Kidney epithelial cell (primary cell): Measurements from ENCODE around the gene CKB. TPM values are rescaled to one million over a fixed set of nuclear protein-coding genes. Genes with fewer than 3 reads are reported as not detected.

Source experiments
- DNase-seq: peaks from one replicate; pipeline ENCODE4 v3.0.0-alpha.2; 2010; ENCODE audit warnings: low read depth
- H3K27me3 ChIP-seq: 2 replicates; pipeline ENCODE4 v1.6.0; 2011; ENCODE audit warnings: low read length; ENCODE audit not compliant: control insufficient read depth, insufficient read depth
- H3K36me3 ChIP-seq: 2 replicates; pipeline ENCODE4 v1.5.1; 2011; ENCODE audit warnings: low read length; ENCODE audit not compliant: control insufficient read depth, insufficient read depth
- H3K4me3 ChIP-seq: 2 replicates; pipeline ENCODE4 v1.5.1; 2011; ENCODE audit warnings: low read depth, mild to moderate bottlenecking, control low read depth, low read length
- CTCF ChIP-seq: IDR thresholded peaks from 2 replicates; pipeline ENCODE4 v1.5.1; 2011; ENCODE audit warnings: mild to moderate bottlenecking, moderate library complexity, low read length, control low read depth, inconsistent platforms; ENCODE audit not compliant: insufficient read depth, poor library complexity, severe bottlenecking
- total RNA-seq: library from RNA; depleted of rRNA; stranded (reverse); fragments of >200 nt; gene quantifications from 2 replicates; pipeline ENCODE4 v1.2.3, GENCODE V29; 2015

The CKB gene
- total RNA-seq, 1 donor from 2014 or later, result 78.7 TPM

- DNase-seq, result no peak
- no peak for TF ChIP-seq CTCF
- no peak overlapping the region for H3K4me3 ChIP-seq
These were observed 1.6 kb upstream of the CKB start for GRCh38 chr14:103524002-103524935.

GRCh38 chr14:103523575-103523954 lies 935 bp upstream of the CKB start:
- H3K36me3 ChIP-seq, result no peaks in the 10 kb centered on the region
- H3K4me3 ChIP-seq, result no peak overlapping the region
- DNase-seq, result no peak
- TF ChIP-seq CTCF, result no peak
- H3K27me3 ChIP-seq, result peaks cover 12% of the 10 kb centered on the region

More at GRCh38 chr14:103524002-103524935, 1.6 kb upstream of the CKB start:
- H3K36me3 ChIP-seq, result no peaks in the 10 kb centered on the region
- peaks cover 12% of the 10 kb centered on the region for H3K27me3 ChIP-seq

GRCh38 chr14:103521951-103522563 lies 573 bp downstream of the CKB start:
- Histone ChIP-seq H3K4me3 (peak overlapping the region; percentile 59), H3K36me3 (no peaks in the 10 kb centered on the region), H3K27me3 (peaks cover 12% of the 10 kb centered on the region)
- TF ChIP-seq CTCF, result no peak
- DNase-seq, result no peak

GRCh38 chr14:103521438-103521950 lies 1.1 kb downstream of the CKB start:
- Histone ChIP-seq H3K36me3 (no peaks in the 10 kb centered on the region), H3K27me3 (peaks cover 12% of the 10 kb centered on the region), H3K4me3 (peak overlapping the region; percentile 59)
- DNase-seq, result no peak
- no peak for TF ChIP-seq CTCF

- H3K36me3 ChIP-seq, result no peaks in the 10 kb centered on the region
- H3K27me3 ChIP-seq, result peaks cover 12% of the 10 kb centered on the region
- TF ChIP-seq CTCF, result peak; percentile 45
- peak overlapping the region; percentile 59 for H3K4me3 ChIP-seq
- no peak for DNase-seq
These were observed 1.8 kb downstream of the CKB start for GRCh38 chr14:103520657-103521437.
